ENCODE results near the gene CITED4. TPM values are rescaled to one million over a fixed set of nuclear protein-coding genes. Genes with fewer than 3 reads are reported as not detected.

CITED4 gene
- total RNA-seq, 4 donors from 2014 or later: 7.6 to 30.1 (median 16.5) TPM

- Histone ChIP-seq H3K4me1 (peaks cover 0 to 3% (median 1%) of the 10 kb centered on the region in 4 donors), H3K4me3 (no peak overlapping the region), H3K27ac (no peak overlapping the region), H3K9me3 (no peaks in the 10 kb centered on the region), H3K36me3 (no peaks in the 10 kb centered on the region), H3K27me3 (no peaks in the 10 kb centered on the region)
- WGBS, 2 donors (ENCODE audit: low coverage in 1 of 2): 81 to 84% methylated on average over 6 of the region's 6 CpGs
- DNase-seq: no peak
- intact Hi-C loops (cut with DNase I; ENCODE audit: low total_unique reads): no loop called here
- in situ Hi-C loops (cut with MboI; ENCODE audit: low pct_ligation_motif_present in 1 of 4, low pct_unique_long_range_greater_than_20kb in 1 of 4, low sequenced_read_pairs in 3 of 4): loop anchor here (5.0 to 10.0 kb wide), 3 partner anchors 101 to 237 kb away; no protein-coding TSS in a partner anchor
- TF ChIP-seq CTCF (IDR thresholded peaks at IDR 0.05): no peak
- TF ChIP-seq EP300 (IDR thresholded peaks at IDR 0.05; ENCODE audit: low read depth): no peak
- TF ChIP-seq POLR2AphosphoS5 (IDR thresholded peaks at IDR 0.05): no peak
- no peak for TF ChIP-seq POLR2A (IDR thresholded peaks at IDR 0.05)
Observed at GRCh38 chr1:40851643-40852042, 10.5 kb downstream of the CITED4 start.

GRCh38 chr1:40849801-40850592, 12.2 kb downstream of the CITED4 start:
- in situ Hi-C loops (cut with MboI; ENCODE audit: low pct_ligation_motif_present in 1 of 4, low pct_unique_long_range_greater_than_20kb in 1 of 4, low sequenced_read_pairs in 3 of 4): loop anchor here (5.0 to 25.0 kb wide), 5 partner anchors 75 to 238 kb away; no protein-coding TSS in a partner anchor
- no peaks in the 10 kb centered on the region for H3K9me3 ChIP-seq
- H3K36me3 ChIP-seq: no peaks in the 10 kb centered on the region
- TF ChIP-seq POLR2A (IDR thresholded peaks at IDR 0.05) (no peak), EP300 (IDR thresholded peaks at IDR 0.05; ENCODE audit: low read depth) (no peak), CTCF (IDR thresholded peaks at IDR 0.05) (peak; percentile 86 to 93 (median 91)), POLR2AphosphoS5 (IDR thresholded peaks at IDR 0.05) (no peak)
- H3K4me3 ChIP-seq: no peak overlapping the region
- peaks cover 2 to 4% (median 3%) of the 10 kb centered on the region in 4 donors for H3K4me1 ChIP-seq
- no peaks in the 10 kb centered on the region for H3K27me3 ChIP-seq
- 0 to 19% methylated on average over 1 to 12 of the region's 12 CpGs for WGBS, 2 donors (ENCODE audit: low coverage in 1 of 2)
- H3K27ac ChIP-seq: no peak overlapping the region
- intact Hi-C loops (cut with DNase I; ENCODE audit: low total_unique reads): loop anchor here (5.0 kb wide), 3 partner anchors 78 to 243 kb away; no protein-coding TSS in a partner anchor
- DNase-seq: peak; percentile 74

- in situ Hi-C loops (cut with MboI; ENCODE audit: low pct_ligation_motif_present in 1 of 4, low pct_unique_long_range_greater_than_20kb in 1 of 4, low sequenced_read_pairs in 3 of 4): loop anchor here (10.0 to 25.0 kb wide), 4 partner anchors 74 to 236 kb away; no protein-coding TSS in a partner anchor
- TF ChIP-seq CTCF (IDR thresholded peaks at IDR 0.05): peak; percentile 79 to 90 (median 82)
- TF ChIP-seq EP300 (IDR thresholded peaks at IDR 0.05; ENCODE audit: low read depth): no peak
- peaks cover 3 to 5% (median 4%) of the 10 kb centered on the region in 4 donors for H3K4me1 ChIP-seq
- 33 to 52% methylated on average over 1 to 6 of the region's 6 CpGs for WGBS, 2 donors (ENCODE audit: low coverage in 1 of 2)
- H3K27ac ChIP-seq: no peak overlapping the region
- no peak overlapping the region for H3K4me3 ChIP-seq
- intact Hi-C loops (cut with DNase I; ENCODE audit: low total_unique reads): loop anchor here (5.0 kb wide), 3 partner anchors 76 to 241 kb away; no protein-coding TSS in a partner anchor
- H3K27me3 ChIP-seq: no peaks in the 10 kb centered on the region
- peak; percentile 74 for DNase-seq
- no peaks in the 10 kb centered on the region for H3K36me3 ChIP-seq
- no peaks in the 10 kb centered on the region for H3K9me3 ChIP-seq
Observed at GRCh38 chr1:40848530-40849189, 13.5 kb downstream of the CITED4 start.

Measured in transverse colon (tissue), 4 donors.